IMR-90 (cell line): ENCODE measurements around the gene DERL3. TPM values are rescaled to one million over a fixed set of nuclear protein-coding genes. Genes with fewer than 3 reads are reported as not detected.

Source experiments
- ATAC-seq: fragments of 200-7000 bp; cut with Tn5 transposase; 2 replicates; pipeline ENCODE4 v1.9.1; 2020; ENCODE audit warnings: low read depth, mild to moderate bottlenecking, moderate library complexity
- BruUV-seq: library from RNA; stranded (reverse); fragments of 400-500 nt; replicated peaks from 2 replicates; lab custom pipeline; 2021; lab: Mats Ljungman, UMichigan
- CTCF ChIA-PET: fragments of 300-600 bp; formaldehyde crosslinking; extraction: SDS; loops from one replicate; lab custom pipeline; 2021; ENCODE audit warnings: antibody characterized with exemption; lab: Yijun Ruan, JAX
- POLR2A ChIA-PET: fragments of 300-600 bp; sonication (Branson Sonifier 250); formaldehyde crosslinking; loops from one replicate; lab custom pipeline; 2022; ENCODE audit warnings: antibody characterized with exemption; ENCODE audit not compliant: unreplicated experiment; lab: Charles Lee
- DNase-seq: peaks from one replicate; pipeline ENCODE4 v3.0.0; 2013
- H2AFZ ChIP-seq: replicated peaks from 2 replicates; pipeline ENCODE3; 2013; ENCODE audit warnings: low read length, mild to moderate bottlenecking; ENCODE audit not compliant: poor library complexity
- H2AK5ac ChIP-seq: 2 replicates; pipeline ENCODE4 v1.6.1; 2013; ENCODE audit warnings: low read depth, low read length, inconsistent platforms
- H2AK9ac ChIP-seq: replicated peaks from 2 replicates; pipeline ENCODE3; 2013; ENCODE audit warnings: mild to moderate bottlenecking, low read depth, low read length, moderate library complexity; ENCODE audit not compliant: poor library complexity
- H2BK120ac ChIP-seq: 2 replicates; pipeline ENCODE4 v1.6.1; 2013; ENCODE audit warnings: low read depth, low read length, inconsistent platforms
- H2BK15ac ChIP-seq: 3 replicates; pipeline ENCODE4 v1.6.1; 2013; ENCODE audit warnings: low read depth, low read length, inconsistent platforms
- H2BK20ac ChIP-seq: 2 replicates; pipeline ENCODE4 v1.6.1; 2013; ENCODE audit warnings: low read depth, mild to moderate bottlenecking, inconsistent platforms, low read length, moderate library complexity
- H2BK5ac ChIP-seq: 2 replicates; pipeline ENCODE4 v1.6.1; 2013; ENCODE audit warnings: mild to moderate bottlenecking, low read depth, low read length, inconsistent platforms; ENCODE audit not compliant: poor library complexity, severe bottlenecking
- H3K14ac ChIP-seq: replicated peaks from 2 replicates; pipeline ENCODE4 v1.6.1; 2013; ENCODE audit warnings: low read depth, low read length, inconsistent platforms
- H3K18ac ChIP-seq: 2 replicates; pipeline ENCODE4 v1.6.1; 2013; ENCODE audit warnings: low read depth, low read length, control low read depth
- H3K23ac ChIP-seq: 2 replicates; pipeline ENCODE4 v1.6.1; 2013; ENCODE audit warnings: low read depth, low read length, inconsistent platforms
- H3K27ac ChIP-seq: 2 replicates; pipeline ENCODE4 v1.5.1; 2013; ENCODE audit warnings: mild to moderate bottlenecking, control low read depth, low read length; ENCODE audit not compliant: insufficient read depth
- H3K27me3 ChIP-seq: 2 replicates; pipeline ENCODE4 v1.6.1; 2013; ENCODE audit warnings: low read length; ENCODE audit not compliant: control insufficient read depth, insufficient read depth
- H3K36me3 ChIP-seq: 2 replicates; pipeline ENCODE4 v1.6.1; 2013; ENCODE audit warnings: low read length, mixed read lengths; ENCODE audit not compliant: control insufficient read depth, insufficient read depth
- H3K4ac ChIP-seq: 2 replicates; pipeline ENCODE4 v1.6.1; 2013; ENCODE audit warnings: low read depth, low read length, inconsistent platforms
- H3K4me1 ChIP-seq: 2 replicates; pipeline ENCODE4 v1.6.1; 2013; ENCODE audit warnings: low read length, mixed read lengths; ENCODE audit not compliant: control insufficient read depth, insufficient read depth
- H3K4me2 ChIP-seq: 2 replicates; pipeline ENCODE4 v1.6.1; 2013; ENCODE audit warnings: low read depth, mild to moderate bottlenecking, control low read depth, low read length, moderate library complexity
- H3K4me3 ChIP-seq: 2 replicates; pipeline ENCODE4 v1.5.1; 2013; ENCODE audit warnings: low read depth, mild to moderate bottlenecking, control low read depth, low read length, moderate library complexity; ENCODE audit not compliant: insufficient read depth
- H3K56ac ChIP-seq: 2 replicates; pipeline ENCODE4 v1.6.1; 2013; ENCODE audit warnings: low read length, inconsistent platforms; ENCODE audit not compliant: insufficient read depth; ENCODE audit errors: extremely low read depth
- H3K79me1 ChIP-seq, 2 experiments: 2 replicates each; pipeline ENCODE4 v1.6.1; 2013; ENCODE audit warnings: low read length in 2 of 2, inconsistent platforms in 1 of 2, low read depth in 1 of 2
- H3K9ac ChIP-seq: 2 replicates; pipeline ENCODE4 v1.6.1; 2013; ENCODE audit warnings: low read depth, low read length, control low read depth
- H3K9me1 ChIP-seq: 2 replicates; pipeline ENCODE4 v1.6.1; 2013; ENCODE audit warnings: low read length, inconsistent platforms; ENCODE audit not compliant: insufficient read depth
- H3K9me3 ChIP-seq: 2 replicates; pipeline ENCODE4 v1.6.1; 2013; ENCODE audit warnings: low read length; ENCODE audit not compliant: control insufficient read depth, insufficient read depth
- H4K20me1 ChIP-seq: 2 replicates; pipeline ENCODE4 v1.6.1; 2013; ENCODE audit warnings: low read length, inconsistent platforms; ENCODE audit not compliant: insufficient read depth
- H4K5ac ChIP-seq: 2 replicates; pipeline ENCODE4 v1.6.1; 2013; ENCODE audit warnings: mild to moderate bottlenecking, low read depth, low read length, control low read depth
- H4K8ac ChIP-seq, 2 experiments: 2 replicates each; pipeline ENCODE4 v1.6.1; 2013; ENCODE audit warnings: low read depth in 2 of 2, low read length in 2 of 2, control low read depth in 1 of 2, inconsistent platforms in 1 of 2
- H4K91ac ChIP-seq: 2 replicates; pipeline ENCODE4 v1.6.1; 2013; ENCODE audit warnings: low read depth, low read length, inconsistent platforms; ENCODE audit not compliant: insufficient read depth
- BHLHE40 ChIP-seq: fragments of 150-350 bp; IDR thresholded peaks from 2 replicates; pipeline ENCODE4 v1.6.1; 2016; ENCODE audit warnings: mild to moderate bottlenecking, low read depth, low read length
- CEBPB ChIP-seq: IDR thresholded peaks from 2 replicates; pipeline ENCODE4 v1.6.1; 2012; ENCODE audit warnings: low read depth, low read length, improper control_type of control experiment
- CHD1 ChIP-seq: IDR thresholded peaks from 2 replicates; pipeline ENCODE4 v1.6.1; 2012; ENCODE audit warnings: low read depth, low read length, improper control_type of control experiment
- CTCF ChIP-seq: conservative IDR thresholded peaks from 2 replicates; pipeline ENCODE4 v1.5.1; 2012; ENCODE audit warnings: mild to moderate bottlenecking, low read depth, low read length, improper control_type of control experiment
- ELK1 ChIP-seq: fragments of 150-350 bp; IDR thresholded peaks from 2 replicates; pipeline ENCODE4 v1.6.1; 2016; ENCODE audit warnings: low read depth, mild to moderate bottlenecking, low read length, moderate library complexity, borderline replicate concordance
- MAFK ChIP-seq: IDR thresholded peaks from 2 replicates; pipeline ENCODE4 v1.6.1; 2012; ENCODE audit warnings: low read depth, low read length, improper control_type of control experiment
- MXI1 ChIP-seq: IDR thresholded peaks from 2 replicates; pipeline ENCODE4 v1.6.1; 2012; ENCODE audit warnings: low read depth, mild to moderate bottlenecking, low read length, moderate library complexity, borderline replicate concordance
- NFE2L2 ChIP-seq: fragments of 150-350 bp; IDR thresholded peaks from 2 replicates; pipeline ENCODE4 v1.6.1; 2016; ENCODE audit warnings: low read depth, mild to moderate bottlenecking, low read length
- POLR2A ChIP-seq: IDR thresholded peaks from 2 replicates; pipeline ENCODE4 v1.6.1; 2012; ENCODE audit warnings: mild to moderate bottlenecking, low read depth, low read length
- RAD21 ChIP-seq: IDR thresholded peaks from 2 replicates; pipeline ENCODE4 v1.6.1; 2012; ENCODE audit warnings: low read length, improper control_type of control experiment
- RCOR1 ChIP-seq: IDR thresholded peaks from 2 replicates; pipeline ENCODE4 v1.6.1; 2012; ENCODE audit warnings: mild to moderate bottlenecking, low read length, improper control_type of control experiment; ENCODE audit not compliant: insufficient replicate concordance
- RFX5 ChIP-seq: IDR thresholded peaks from 2 replicates; pipeline ENCODE4 v1.8.0; 2012; ENCODE audit warnings: low read depth, mild to moderate bottlenecking, low read length, moderate library complexity
- SMC3 ChIP-seq: fragments of 150-350 bp; IDR thresholded peaks from 2 replicates; pipeline ENCODE4 v1.6.1; 2016; ENCODE audit warnings: low read depth, mild to moderate bottlenecking, antibody characterized with exemption, low read length, moderate library complexity
- WGBS, 2 experiments: methylation state at CpG; one replicate each; pipeline versions ENCODE4 v1.1.5 to v1.1.7; 2013; ENCODE audit warnings: missing lambda C conversion rate in 2 of 2; ENCODE audit not compliant: insufficient read length in 1 of 2; ENCODE audit errors: extremely low coverage in 2 of 2; 5-methylcytosine and 5-hydroxymethylcytosine counted together
- dilution Hi-C: fragments of 300-500 bp; cut with HindIII; formaldehyde crosslinking; loops from one replicate; pipeline ENCODE4 v1.14.3; 2018; ENCODE audit warnings: low sequenced_read_pairs; ENCODE audit not compliant: unreplicated experiment
- in situ Hi-C: fragments of 300-500 bp; cut with MboI; formaldehyde crosslinking; loops from 3 replicates; pipeline ENCODE4 v1.14.3; 2019; ENCODE audit warnings: low sequenced_read_pairs, inconsistent platforms, mixed read lengths
- intact Hi-C: fragments of 100-400 bp; cut with micrococcal nuclease; formaldehyde crosslinking; loops from 2 replicates; pipeline ENCODE4 v1.10.0; 2022
- polyA plus RNA-seq, 3 experiments: library from polyadenylated mRNA; depleted of rRNA; stranded (reverse); fragments of >200 nt; gene quantifications; 2 replicates each; pipeline ENCODE4 v1.2.3, GENCODE V29; 2012; ENCODE audit warnings: low replicate concordance in 1 of 3
- total RNA-seq: library from RNA; depleted of rRNA; stranded (reverse); fragments of >200 nt; gene quantifications from 2 replicates; pipeline ENCODE4 v1.2.3, GENCODE V29; 2012

Gene DERL3
- total and polyA plus RNA-seq, 2 of the 4 experiments (the other 2 are of a cell fraction): 0.18 to 0.62 TPM

GRCh38 chr22:23828800-23829680 is 9.8 kb downstream of the DERL3 start (continued):
- TF ChIP-seq MAFK: no peak
- TF ChIP-seq RCOR1: no peak

DNA sequence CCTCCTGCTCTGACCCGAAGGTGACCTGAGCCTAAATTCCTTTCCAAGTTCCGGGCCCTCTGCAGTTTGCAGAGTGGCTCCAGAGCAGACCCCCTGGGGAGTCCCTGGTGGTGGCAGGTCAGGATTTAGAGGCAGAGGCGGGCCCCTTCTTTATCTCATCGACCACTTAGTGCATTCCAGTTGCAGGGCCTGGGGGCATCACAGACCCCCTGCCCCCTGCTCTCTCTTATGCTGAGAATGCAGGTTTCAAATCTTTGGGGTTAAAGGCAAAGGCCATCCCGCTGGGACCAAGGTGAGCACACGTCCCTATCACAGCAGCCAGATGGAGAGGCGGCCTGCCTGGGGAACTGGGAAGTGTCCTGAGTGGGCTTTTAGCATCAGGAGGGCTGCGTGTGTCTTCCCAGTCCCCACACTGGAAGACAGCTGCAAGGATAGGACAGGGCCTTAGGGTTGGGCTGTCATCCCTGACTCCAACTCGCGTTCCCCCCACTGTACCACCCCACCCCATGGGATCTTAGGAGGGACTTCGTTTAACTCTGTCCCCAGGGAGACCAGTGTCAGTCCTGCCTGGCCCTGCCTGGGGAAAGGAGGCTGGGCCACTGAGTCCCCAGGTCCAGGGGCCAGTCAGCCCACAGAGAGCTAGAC is 11.3 kb downstream of the DERL3 start:
- no peak for ATAC-seq
- TF ChIP-seq MXI1 (no peak), CEBPB (no peak), MAFK (no peak), RFX5 (no peak), POLR2A (no peak), NFE2L2 (no peak), SMC3 (no peak), CTCF (no peak), CHD1 (no peak), BHLHE40 (no peak), RAD21 (no peak), ELK1 (no peak)

More for the DNA sequence above, 11.3 kb downstream of the DERL3 start:
- H3K56ac ChIP-seq: no peak overlapping the region
- DNase-seq: no peak
- CTCF ChIA-PET: no interaction called here
- H2AK9ac ChIP-seq: peak overlapping the region; percentile 59
- H3K36me3 ChIP-seq: peaks cover 78% of the 10 kb centered on the region
- no peak overlapping the region for H4K8ac ChIP-seq
- H3K9me3 ChIP-seq: peaks cover 3% of the 10 kb centered on the region; the same call in 1 of the 2 replicates
- peaks cover 10 to 60% of the 10 kb centered on the region in 2 experiments for H3K79me1 ChIP-seq
- no peak overlapping the region for H3K27ac ChIP-seq
- H3K4ac ChIP-seq: no peak overlapping the region
- no TSS peak for BruUV-seq
- H3K23ac ChIP-seq: no peak overlapping the region
- POLR2A ChIA-PET: no interaction called here
- no peak overlapping the region for H2BK15ac ChIP-seq
- dilution Hi-C loops: no loop called here
- no peaks in the 10 kb centered on the region for H3K27me3 ChIP-seq
- H3K4me2 ChIP-seq: no peak overlapping the region
- H3K18ac ChIP-seq: no peak overlapping the region
- no peak overlapping the region for H2BK20ac ChIP-seq
- peaks cover 12% of the 10 kb centered on the region for H3K4me1 ChIP-seq
- in situ Hi-C loops: no loop called here
- intact Hi-C loops: no loop called here
- peaks cover 27% of the 10 kb centered on the region for H4K20me1 ChIP-seq
- WGBS, 2 experiments: 95% methylated on average over 4 of the region's 11 CpGs; no CpG with 5 or more reads in 1 of the 2 experiments
- no peak overlapping the region for H2BK120ac ChIP-seq
- no peak overlapping the region for H3K9ac ChIP-seq
- no peak overlapping the region for H2AFZ ChIP-seq
- H3K9me1 ChIP-seq: peaks cover 26% of the 10 kb centered on the region
- no peak overlapping the region for H3K14ac ChIP-seq
- no peak overlapping the region for H4K91ac ChIP-seq
- H3K4me3 ChIP-seq: no peak overlapping the region
- no peak overlapping the region for H4K5ac ChIP-seq
- no peak overlapping the region for H2AK5ac ChIP-seq
- no peak overlapping the region for H2BK5ac ChIP-seq
